Activated naive CD8-positive, alpha-beta T cell treated with anti-CD3 and anti-CD28 coated beads, Interleukin-2, amount 50 U/mL, for 24 hours (primary cell): ENCODE measurements around the gene PTPRT.
A peak's percentile ranks its signal among the peaks of the same experiment; 100 is the strongest.

Experiments
- ATAC-seq: fragments of 150-1000 bp; cut with Tn5 transposase; one replicate; pipeline ENCODE4 v1.10.0; 2021
- DNase-seq: peaks from one replicate; pipeline ENCODE4 v3.0.0; 2021
- H3K27ac Mint-ChIP-seq: one replicate; pipeline ENCODE4 v1.8.0; 2021; ENCODE audit warnings: mild to moderate bottlenecking, mixed read lengths
- H3K27me3 Mint-ChIP-seq: one replicate; pipeline ENCODE4 v1.8.0; 2021; ENCODE audit warnings: mixed read lengths
- H3K36me3 Mint-ChIP-seq: one replicate; pipeline ENCODE4 v1.8.0; 2021; ENCODE audit warnings: low read depth, mixed read lengths
- H3K4me1 Mint-ChIP-seq: one replicate; pipeline ENCODE4 v1.8.0; 2021; ENCODE audit warnings: mixed read lengths
- H3K4me3 Mint-ChIP-seq: one replicate; pipeline ENCODE4 v1.8.0; 2021; ENCODE audit warnings: mild to moderate bottlenecking, moderate library complexity, mixed read lengths
- H3K9me3 Mint-ChIP-seq: one replicate; pipeline ENCODE4 v1.8.0; 2021; ENCODE audit warnings: mixed read lengths

The PTPRT gene

DNA sequence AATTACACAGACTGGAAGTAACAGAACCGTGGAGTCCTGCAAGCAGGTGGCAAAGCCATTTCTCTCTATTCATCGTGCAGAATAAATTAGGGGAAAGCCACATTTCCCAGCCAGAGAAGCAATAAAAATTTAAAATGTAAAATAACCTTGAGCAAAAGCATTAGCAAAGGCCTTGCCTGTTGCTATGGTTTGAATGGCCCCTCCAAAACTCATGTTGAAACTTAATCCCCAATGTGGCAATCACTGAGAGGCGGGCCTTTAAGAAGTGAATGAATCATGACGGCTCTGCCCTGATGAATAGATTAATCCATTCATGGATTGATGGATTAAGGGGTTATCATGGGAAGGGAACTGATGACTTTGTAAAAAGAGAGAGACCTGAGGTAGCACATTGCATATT is 679.0 kb downstream of the PTPRT start:
- H3K4me1 Mint-ChIP-seq, result no peaks in the 10 kb centered on the region

GRCh38 chr20:42507874-42508273 is 681.8 kb downstream of the PTPRT start:
- Mint-ChIP-seq H3K9me3 (peaks cover 6% of the 10 kb centered on the region), H3K4me3 (no peak overlapping the region), H3K27me3 (no peaks in the 10 kb centered on the region), H3K36me3 (no peaks in the 10 kb centered on the region), H3K27ac (no peak overlapping the region), H3K4me1 (no peaks in the 10 kb centered on the region)
- no peak for DNase-seq
- ATAC-seq, result no peak

More for the DNA sequence above, 679.0 kb downstream of the PTPRT start:
- ATAC-seq (no peak), DNase-seq (no peak)
- H3K9me3 Mint-ChIP-seq, result no peaks in the 10 kb centered on the region
- H3K36me3 Mint-ChIP-seq, result no peaks in the 10 kb centered on the region
- H3K27me3 Mint-ChIP-seq, result no peaks in the 10 kb centered on the region
- H3K4me3 Mint-ChIP-seq, result no peak overlapping the region
- H3K27ac Mint-ChIP-seq, result no peak overlapping the region

- ATAC-seq (no peak), DNase-seq (no peak)
- no peaks in the 10 kb centered on the region for H3K27me3 Mint-ChIP-seq
- peaks cover 6% of the 10 kb centered on the region for H3K9me3 Mint-ChIP-seq
- H3K27ac Mint-ChIP-seq, result no peak overlapping the region
- H3K4me3 Mint-ChIP-seq, result no peak overlapping the region
- H3K36me3 Mint-ChIP-seq, result no peaks in the 10 kb centered on the region
- H3K4me1 Mint-ChIP-seq, result no peaks in the 10 kb centered on the region
Observed at GRCh38 chr20:42506397-42506796, 683.3 kb downstream of the PTPRT start.

DNA sequence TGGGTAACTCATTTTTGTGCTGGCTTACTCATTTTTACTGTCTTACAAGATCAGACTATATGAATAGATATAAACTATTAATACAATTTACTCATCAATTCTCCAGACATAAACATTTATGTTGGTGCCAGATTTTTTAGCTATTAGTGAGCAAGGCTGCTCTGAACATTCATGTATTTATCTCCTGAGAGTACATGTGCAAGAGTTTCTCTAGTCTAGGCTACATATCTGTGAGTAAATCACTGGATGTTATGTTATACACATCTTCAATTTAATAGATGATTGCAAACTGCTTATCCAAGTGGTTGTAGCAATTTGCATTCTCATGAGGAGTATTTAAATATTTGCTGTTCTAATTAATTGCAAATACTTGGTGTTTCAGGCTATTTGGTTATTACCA is 687.1 kb downstream of the PTPRT start:
- Mint-ChIP-seq H3K9me3 (peaks cover 6% of the 10 kb centered on the region), H3K27ac (no peak overlapping the region), H3K4me1 (no peaks in the 10 kb centered on the region), H3K36me3 (no peaks in the 10 kb centered on the region), H3K4me3 (no peak overlapping the region), H3K27me3 (no peaks in the 10 kb centered on the region)
- ATAC-seq, result no peak
- DNase-seq, result no peak

DNA sequence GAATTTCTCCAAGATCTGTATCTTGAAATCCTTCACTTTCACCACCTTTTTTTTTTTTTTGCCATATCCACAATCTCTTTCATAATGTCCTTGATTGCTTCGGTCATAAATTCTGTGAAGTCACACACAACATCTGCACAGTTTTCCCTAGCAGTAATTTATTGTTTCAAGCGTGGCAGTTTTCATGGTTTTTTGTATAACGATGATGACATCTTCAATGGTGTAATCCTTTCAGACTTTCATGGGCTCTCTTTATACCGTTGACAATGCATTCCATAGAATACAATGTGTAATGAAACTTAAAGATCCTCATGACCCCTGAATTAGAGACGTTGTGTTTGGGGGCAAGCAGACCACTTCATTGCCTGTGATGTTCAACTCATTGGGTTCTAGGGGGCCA is 693.1 kb downstream of the PTPRT start:
- Mint-ChIP-seq H3K4me3 (no peak overlapping the region), H3K36me3 (no peaks in the 10 kb centered on the region), H3K4me1 (no peaks in the 10 kb centered on the region), H3K27ac (no peak overlapping the region), H3K27me3 (peaks cover 1% of the 10 kb centered on the region), H3K9me3 (peaks cover 9% of the 10 kb centered on the region)
- ATAC-seq, result no peak
- no peak for DNase-seq

DNA sequence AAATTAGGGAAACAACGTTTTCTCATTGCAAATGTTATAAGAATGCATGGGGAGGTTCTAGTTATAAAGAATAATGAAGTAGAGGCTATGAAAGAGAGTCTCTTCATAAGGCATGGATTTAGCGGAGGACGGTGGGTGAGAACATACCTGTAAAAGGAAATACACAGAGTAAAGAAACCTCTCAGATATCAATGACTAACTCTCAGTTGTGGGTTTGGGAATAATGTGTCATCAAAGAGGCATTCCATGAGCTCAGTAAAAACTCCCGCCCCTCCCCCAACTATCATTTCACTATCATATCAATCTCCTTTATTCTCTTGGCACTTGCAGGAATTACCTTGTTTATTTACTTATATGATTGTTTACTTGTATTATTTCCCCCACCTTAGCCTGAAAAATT is 695.4 kb downstream of the PTPRT start:
- ATAC-seq (no peak), DNase-seq (no peak)
- Mint-ChIP-seq H3K27ac (no peak overlapping the region), H3K4me3 (no peak overlapping the region), H3K27me3 (peaks cover 1% of the 10 kb centered on the region), H3K36me3 (no peaks in the 10 kb centered on the region), H3K4me1 (no peaks in the 10 kb centered on the region), H3K9me3 (peaks cover 9% of the 10 kb centered on the region)

- no peak for ATAC-seq
- no peak overlapping the region for H3K4me3 Mint-ChIP-seq
- H3K27ac Mint-ChIP-seq, result no peak overlapping the region
- no peaks in the 10 kb centered on the region for H3K36me3 Mint-ChIP-seq
- H3K9me3 Mint-ChIP-seq, result peaks cover 9% of the 10 kb centered on the region
- H3K4me1 Mint-ChIP-seq, result no peaks in the 10 kb centered on the region
- H3K27me3 Mint-ChIP-seq, result peaks cover 1% of the 10 kb centered on the region
- DNase-seq, result no peak
Observed at GRCh38 chr20:42493001-42493400, 696.7 kb downstream of the PTPRT start.

GRCh38 chr20:42492290-42492689 is 697.4 kb downstream of the PTPRT start:
- H3K4me3 Mint-ChIP-seq, result no peak overlapping the region

GRCh38 chr20:42485556-42485955 is 704.1 kb downstream of the PTPRT start:
- Mint-ChIP-seq H3K27me3 (no peaks in the 10 kb centered on the region), H3K36me3 (no peaks in the 10 kb centered on the region), H3K9me3 (peaks cover 7% of the 10 kb centered on the region), H3K4me3 (no peak overlapping the region), H3K27ac (no peak overlapping the region), H3K4me1 (no peaks in the 10 kb centered on the region)
- DNase-seq, result no peak
- no peak for ATAC-seq

More at GRCh38 chr20:42492290-42492689, 697.4 kb downstream of the PTPRT start:
- no peaks in the 10 kb centered on the region for H3K4me1 Mint-ChIP-seq
- H3K36me3 Mint-ChIP-seq, result no peaks in the 10 kb centered on the region
- H3K27ac Mint-ChIP-seq, result no peak overlapping the region
- peaks cover 9% of the 10 kb centered on the region for H3K9me3 Mint-ChIP-seq
- no peak for ATAC-seq
- no peak for DNase-seq
- peaks cover 1% of the 10 kb centered on the region for H3K27me3 Mint-ChIP-seq

GRCh38 chr20:42484790-42485375 is 704.8 kb downstream of the PTPRT start:
- Mint-ChIP-seq H3K4me1 (no peaks in the 10 kb centered on the region), H3K9me3 (peaks cover 7% of the 10 kb centered on the region), H3K27ac (no peak overlapping the region), H3K4me3 (no peak overlapping the region), H3K36me3 (no peaks in the 10 kb centered on the region), H3K27me3 (no peaks in the 10 kb centered on the region)
- DNase-seq (no peak), ATAC-seq (no peak)

DNA sequence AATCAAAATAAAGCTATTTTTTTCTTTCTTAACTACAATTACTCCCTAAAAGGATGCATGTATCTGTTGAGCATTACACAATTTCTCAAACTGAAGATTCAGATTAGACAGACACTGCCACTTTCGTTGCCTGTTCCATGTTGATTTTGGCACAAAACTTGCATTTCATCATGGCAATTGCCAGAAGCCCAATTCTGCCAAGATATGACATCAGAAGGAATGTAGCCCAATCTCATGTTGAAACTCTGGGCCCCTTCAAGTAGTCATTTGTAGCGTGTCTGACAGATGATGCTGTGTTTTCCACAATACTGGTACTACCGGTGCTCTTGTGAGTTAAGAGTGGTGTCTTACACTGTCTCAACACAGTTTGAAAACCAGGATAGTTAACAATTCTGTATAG is 705.4 kb downstream of the PTPRT start:
- Mint-ChIP-seq H3K4me1 (no peaks in the 10 kb centered on the region), H3K27me3 (no peaks in the 10 kb centered on the region), H3K36me3 (no peaks in the 10 kb centered on the region), H3K4me3 (no peak overlapping the region), H3K27ac (no peak overlapping the region), H3K9me3 (peaks cover 7% of the 10 kb centered on the region)
- ATAC-seq (no peak), DNase-seq (no peak)

DNA sequence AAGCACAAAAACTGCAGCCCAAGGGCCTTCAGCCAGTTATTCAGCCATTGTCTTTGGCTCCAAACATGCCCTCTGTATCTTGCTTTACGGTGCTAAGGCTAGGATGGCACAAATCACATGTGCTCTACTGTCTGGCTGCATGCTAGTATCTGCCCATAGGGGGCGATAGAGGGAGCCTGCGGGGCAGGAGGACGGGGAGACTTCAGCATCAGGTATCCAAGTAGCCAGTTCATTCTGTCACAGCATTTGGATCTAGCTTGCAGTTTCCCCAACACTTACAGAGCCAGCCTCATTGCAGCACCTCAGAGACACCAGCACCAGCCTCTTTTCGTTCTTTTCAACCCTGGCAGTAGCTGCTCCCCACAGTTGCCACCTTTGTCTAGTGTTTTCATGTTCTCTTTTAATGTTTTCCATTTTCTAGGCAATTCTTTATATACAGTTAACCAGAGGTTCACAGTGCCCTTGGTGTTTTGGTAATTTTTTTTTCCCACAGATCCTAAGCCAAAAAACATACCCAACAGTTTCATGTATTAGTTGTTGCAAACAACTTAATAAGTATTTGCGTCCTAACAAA is 705.9 kb downstream of the PTPRT start:
- peak; percentile 5 for DNase-seq

DNA sequence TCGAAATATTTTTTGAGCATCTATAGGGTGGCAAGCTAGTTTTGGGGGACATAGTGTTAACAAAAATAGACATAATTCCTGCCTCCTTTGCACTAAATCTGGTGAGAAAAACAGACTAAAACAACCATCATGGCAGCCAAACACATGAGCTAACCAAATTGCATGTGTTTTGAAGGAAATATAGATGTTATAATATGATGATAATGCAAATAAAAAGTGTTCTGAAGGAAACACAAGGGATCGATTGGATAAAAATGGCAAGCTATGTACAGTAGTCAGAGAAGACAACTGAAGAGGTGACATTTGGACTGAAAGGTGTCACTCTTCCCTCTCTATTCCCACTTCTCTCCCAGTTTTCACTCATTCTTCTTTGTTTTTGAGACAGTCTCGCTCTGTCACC is 706.9 kb downstream of the PTPRT start:
- Mint-ChIP-seq H3K36me3 (no peaks in the 10 kb centered on the region), H3K4me3 (no peak overlapping the region), H3K27me3 (no peaks in the 10 kb centered on the region), H3K9me3 (peaks cover 7% of the 10 kb centered on the region), H3K4me1 (no peaks in the 10 kb centered on the region), H3K27ac (no peak overlapping the region)
- no peak for ATAC-seq
- no peak for DNase-seq

More for the DNA sequence above, 705.9 kb downstream of the PTPRT start:
- no peak overlapping the region for H3K4me3 Mint-ChIP-seq
- ATAC-seq, result peak; percentile 36
- peaks cover 7% of the 10 kb centered on the region for H3K9me3 Mint-ChIP-seq
- no peaks in the 10 kb centered on the region for H3K36me3 Mint-ChIP-seq
- H3K27ac Mint-ChIP-seq, result no peak overlapping the region
- H3K4me1 Mint-ChIP-seq, result no peaks in the 10 kb centered on the region
- no peaks in the 10 kb centered on the region for H3K27me3 Mint-ChIP-seq

DNA sequence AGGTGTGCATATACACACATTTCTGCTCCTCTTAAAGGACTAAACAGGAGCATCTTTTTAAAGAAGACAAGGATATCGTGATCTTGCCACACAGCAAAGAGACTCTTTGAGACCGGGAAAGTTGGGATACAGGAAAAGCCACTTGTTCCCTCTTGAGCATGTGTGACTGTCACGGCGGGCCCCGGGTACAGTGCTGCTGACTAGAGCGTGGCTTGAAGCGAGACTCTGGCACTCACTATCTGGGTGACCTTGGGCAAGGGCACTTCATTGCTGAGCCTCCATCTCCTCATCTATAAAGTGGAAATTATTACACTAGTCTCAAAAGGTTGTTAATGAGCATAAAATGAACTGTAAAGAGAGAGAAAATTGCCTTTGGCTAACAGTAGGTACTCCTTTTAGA is 713.9 kb downstream of the PTPRT start:
- H3K4me3 Mint-ChIP-seq, result no peak overlapping the region
- H3K27me3 Mint-ChIP-seq, result peaks cover 2% of the 10 kb centered on the region
- H3K9me3 Mint-ChIP-seq, result peaks cover 4% of the 10 kb centered on the region
- DNase-seq (no peak), ATAC-seq (no peak)
- no peaks in the 10 kb centered on the region for H3K4me1 Mint-ChIP-seq
- no peak overlapping the region for H3K27ac Mint-ChIP-seq
- H3K36me3 Mint-ChIP-seq, result no peaks in the 10 kb centered on the region

GRCh38 chr20:42474646-42475045 is 715.1 kb downstream of the PTPRT start:
- Mint-ChIP-seq H3K27me3 (peaks cover 5% of the 10 kb centered on the region), H3K4me3 (no peak overlapping the region), H3K9me3 (peaks cover 4% of the 10 kb centered on the region), H3K27ac (no peak overlapping the region), H3K4me1 (no peaks in the 10 kb centered on the region), H3K36me3 (no peaks in the 10 kb centered on the region)
- DNase-seq (no peak), ATAC-seq (no peak)

GRCh38 chr20:42472198-42472597 is 717.5 kb downstream of the PTPRT start:
- ATAC-seq (no peak), DNase-seq (no peak)
- H3K27ac Mint-ChIP-seq, result no peak overlapping the region
- no peaks in the 10 kb centered on the region for H3K4me1 Mint-ChIP-seq
- H3K27me3 Mint-ChIP-seq, result peaks cover 5% of the 10 kb centered on the region
- H3K9me3 Mint-ChIP-seq, result peaks cover 4% of the 10 kb centered on the region
- no peak overlapping the region for H3K4me3 Mint-ChIP-seq
- H3K36me3 Mint-ChIP-seq, result no peaks in the 10 kb centered on the region
